GM19043 (cell line): Measurements from ENCODE around the gene NR3C2.

Source experiments
- ATAC-seq: cut with Tn5 transposase; IDR thresholded peaks from one replicate; pipeline ENCODE4 v1.9.1; 2021; ENCODE audit warnings: low read depth; ENCODE audit not compliant: unreplicated experiment

Gene NR3C2

DNA sequence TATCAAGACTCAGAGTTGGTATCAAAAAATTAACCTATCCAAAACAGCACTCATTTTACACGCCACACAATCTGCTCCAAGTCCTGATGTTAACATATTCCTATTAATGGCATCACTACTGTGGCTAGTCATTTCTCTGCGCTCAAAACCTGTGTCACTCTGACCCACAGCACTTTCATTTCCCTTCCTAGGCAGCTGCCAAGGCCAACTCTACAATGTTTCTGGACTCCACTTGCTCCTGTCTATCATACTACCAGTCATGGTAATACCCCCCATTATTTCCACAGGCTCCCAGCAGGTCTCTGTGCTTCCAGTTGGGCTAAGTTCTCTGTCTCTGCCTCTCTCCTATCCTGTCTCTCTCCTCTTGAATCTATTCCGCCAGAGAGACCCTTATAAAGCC, 323.6 kb downstream of the NR3C2 start:
- no peak for ATAC-seq

DNA sequence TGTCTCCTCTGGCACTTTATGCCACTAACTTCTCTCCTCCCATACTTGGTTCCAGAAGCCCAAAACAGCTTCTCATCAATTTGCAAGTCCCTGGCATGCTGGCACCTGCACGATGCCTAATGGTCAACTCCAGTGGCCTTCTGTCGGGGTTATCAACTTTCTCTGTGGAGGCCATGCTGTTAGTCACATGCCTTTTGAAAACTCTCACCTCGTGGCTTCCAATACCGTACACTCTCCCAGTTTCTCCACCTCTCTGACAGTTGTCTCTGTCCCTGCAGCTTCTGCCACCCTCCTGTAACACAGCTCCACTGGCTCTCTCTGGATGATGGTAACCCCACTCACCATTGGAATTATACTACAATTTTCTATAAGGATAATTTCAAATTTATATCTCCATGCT, 324.0 kb downstream of the NR3C2 start:
- no peak for ATAC-seq

GRCh38 chr4:148116969-148117368, 325.2 kb downstream of the NR3C2 start:
- ATAC-seq = no peak

GRCh38 chr4:148116264-148116663, 325.9 kb downstream of the NR3C2 start:
- no peak for ATAC-seq

- no peak for ATAC-seq
Measured at GRCh38 chr4:148114436-148114835, 327.8 kb downstream of the NR3C2 start.

DNA sequence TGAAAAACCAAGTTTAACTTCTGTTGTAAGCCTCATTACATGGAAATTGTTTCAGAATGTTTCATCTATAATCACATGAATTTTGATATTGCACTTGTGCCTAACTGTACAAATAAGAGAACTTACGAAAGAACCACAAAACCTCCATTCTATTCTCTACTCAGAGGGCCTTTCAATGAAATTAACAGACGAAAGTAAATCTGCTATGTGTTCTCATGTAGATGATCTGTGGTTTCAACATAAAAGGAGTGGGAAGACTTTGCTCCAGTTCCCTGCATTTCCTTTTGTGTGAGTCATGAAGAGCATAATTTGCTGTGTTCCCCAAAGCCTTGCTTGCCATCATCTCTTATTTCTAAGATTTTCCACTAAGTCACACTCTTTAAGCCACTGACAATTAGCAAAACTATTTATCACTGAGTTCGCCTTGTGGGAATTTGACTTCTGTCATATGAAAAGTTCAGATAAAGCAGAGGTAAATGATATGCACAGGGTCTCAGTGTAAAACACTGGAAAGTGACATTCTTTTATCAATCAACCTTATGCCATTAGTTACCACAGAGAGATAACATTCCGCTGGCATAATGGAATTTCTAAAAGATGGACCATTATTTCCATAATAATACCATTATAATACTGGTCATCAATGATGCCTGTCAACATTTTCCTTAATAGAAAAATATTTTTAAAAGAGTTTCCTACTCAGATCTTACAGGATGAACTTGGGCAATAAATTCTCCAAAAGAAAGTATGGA, 329.8 kb downstream of the NR3C2 start:
- ATAC-seq = no peak

DNA sequence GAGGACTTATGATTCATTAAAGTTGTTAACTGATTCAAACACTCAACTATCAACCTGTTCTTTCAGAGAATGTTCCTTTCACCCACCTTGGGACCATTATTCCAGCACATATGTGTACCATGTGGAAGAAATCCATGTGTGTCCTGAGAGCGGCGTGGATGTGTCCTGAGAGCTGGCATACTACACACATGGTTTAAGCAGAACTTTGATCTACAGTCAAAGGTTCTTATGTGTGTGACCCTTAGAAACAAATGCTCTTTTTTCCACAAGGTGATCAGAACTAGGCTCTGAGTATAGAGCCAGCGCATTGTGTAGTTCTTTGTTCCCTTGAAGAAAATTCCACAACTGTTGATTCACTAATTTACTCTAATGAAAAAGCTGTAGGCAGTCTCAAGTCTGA, 332.0 kb downstream of the NR3C2 start:
- ATAC-seq = no peak

- no peak for ATAC-seq
Measured at GRCh38 chr4:148109216-148109615, 333.0 kb downstream of the NR3C2 start.

DNA sequence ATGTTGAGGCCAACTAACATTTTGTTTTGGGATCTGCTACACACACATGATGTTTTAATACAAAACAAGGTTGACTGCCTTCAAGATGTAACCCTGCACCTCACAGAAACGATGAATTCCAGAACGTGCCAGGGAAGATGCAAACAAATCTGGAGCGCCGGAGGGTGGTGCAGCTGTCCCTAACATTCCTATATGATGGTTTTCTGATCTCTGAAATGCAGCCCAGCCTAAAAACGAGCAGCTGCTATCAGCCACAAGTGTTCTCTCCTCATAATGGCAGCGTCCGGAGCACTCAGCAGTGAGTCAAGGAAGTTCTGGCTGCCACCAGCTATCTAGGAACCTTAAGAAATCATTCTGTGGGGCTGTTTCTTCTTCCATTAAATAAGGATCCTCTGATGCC, 333.4 kb downstream of the NR3C2 start:
- ATAC-seq = no peak

DNA sequence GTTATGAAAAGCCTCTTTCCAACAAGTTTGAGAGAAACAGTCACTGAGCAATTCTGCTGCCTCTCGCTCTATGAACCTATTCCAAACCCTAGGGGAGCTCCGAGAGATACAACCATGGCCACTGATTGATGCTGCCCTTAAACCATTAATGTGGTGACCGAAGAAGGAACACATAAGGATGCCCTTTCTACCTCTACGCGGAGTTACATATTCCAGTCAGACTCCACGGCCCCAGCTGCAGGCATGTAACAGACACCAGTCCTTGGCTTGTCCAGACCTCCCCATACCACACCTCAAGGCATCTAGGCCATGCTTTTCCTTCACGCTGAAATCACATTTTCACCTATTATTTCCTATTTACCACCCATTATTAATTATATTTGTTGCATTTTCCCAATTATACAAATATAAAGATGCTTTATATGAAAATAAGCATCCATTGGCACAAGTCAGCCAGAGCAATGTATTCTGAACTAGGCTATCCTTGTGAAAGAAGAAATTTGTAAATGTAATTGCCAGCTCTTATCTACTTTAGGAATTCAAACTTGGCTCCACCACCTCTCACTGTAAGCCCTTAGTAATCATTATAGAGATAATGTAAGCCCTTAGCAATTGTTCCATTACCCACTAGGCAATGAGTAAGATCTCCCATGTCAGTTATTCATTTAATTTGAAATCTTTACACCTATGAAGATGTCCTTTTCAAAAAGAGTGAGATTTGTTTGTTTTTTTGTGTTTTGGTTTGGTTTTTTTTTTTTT, 338.4 kb downstream of the NR3C2 start:
- no peak for ATAC-seq

- ATAC-seq = no peak
Measured at GRCh38 chr4:148101790-148102189, 340.4 kb downstream of the NR3C2 start.

DNA sequence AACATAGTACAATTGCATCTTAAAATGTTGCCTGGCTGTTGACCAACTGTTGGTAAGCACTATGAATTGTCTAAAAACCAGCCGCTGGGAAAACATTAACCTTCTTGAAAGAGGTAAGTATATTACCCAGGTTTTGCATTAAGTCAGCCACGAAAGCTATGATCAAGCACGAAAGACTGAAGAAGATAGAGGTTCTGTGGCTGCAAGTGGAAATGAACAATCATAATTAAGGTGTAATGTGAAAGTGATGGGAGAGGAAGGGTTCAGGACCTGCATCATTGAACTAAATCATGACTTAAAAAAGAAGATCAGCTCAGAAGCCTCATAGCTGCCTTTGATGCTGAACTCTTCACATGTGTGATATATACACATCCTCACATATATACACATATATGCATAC, 341.0 kb downstream of the NR3C2 start:
- no peak for ATAC-seq

DNA sequence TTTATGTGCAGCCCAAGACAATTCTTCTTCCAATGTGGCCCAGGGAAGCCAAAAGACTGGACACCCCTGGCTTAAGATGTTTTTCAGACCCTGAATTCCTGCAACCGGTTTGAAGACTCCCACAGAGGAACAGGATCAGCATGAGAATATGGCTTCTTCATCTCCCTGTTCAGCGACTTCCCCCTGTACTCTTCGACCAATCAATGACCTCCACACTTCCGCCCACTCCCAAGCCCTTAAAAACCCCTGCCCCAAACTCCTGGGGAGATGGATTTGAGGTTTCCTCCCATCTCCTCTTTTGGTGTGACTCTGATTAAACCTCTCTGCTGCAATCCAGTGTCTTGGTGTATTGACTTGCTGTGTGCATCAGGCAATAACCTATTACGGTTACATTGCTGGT, 344.4 kb downstream of the NR3C2 start:
- no peak for ATAC-seq

DNA sequence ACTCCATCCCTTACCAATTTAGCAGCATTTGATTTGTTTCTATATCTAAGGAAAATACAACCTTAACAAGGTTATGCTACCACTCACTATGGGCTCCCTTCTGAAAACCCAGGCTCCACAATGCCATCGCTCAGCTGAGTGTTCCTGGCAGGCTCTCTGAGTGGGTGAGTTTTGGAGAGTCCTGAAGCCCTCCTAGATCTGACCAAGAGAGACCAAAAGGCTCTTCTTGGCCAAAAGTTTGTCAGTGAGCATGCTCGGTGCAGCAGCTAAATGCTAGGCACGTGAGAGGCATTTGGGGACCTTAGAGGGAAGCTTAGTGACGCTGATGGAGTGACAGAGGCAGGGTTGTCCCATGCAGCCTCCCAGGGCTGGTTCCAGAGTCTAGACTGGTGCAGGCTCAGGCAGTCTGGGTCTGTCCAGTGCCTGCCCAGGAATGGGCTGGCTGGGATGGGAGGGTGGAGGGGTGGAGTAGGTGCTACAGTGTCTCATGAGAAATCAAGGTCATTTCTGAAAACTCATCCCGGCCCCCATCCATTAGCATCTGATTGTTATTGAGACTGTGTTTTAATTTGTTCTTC, 346.8 kb downstream of the NR3C2 start:
- ATAC-seq = no peak

DNA sequence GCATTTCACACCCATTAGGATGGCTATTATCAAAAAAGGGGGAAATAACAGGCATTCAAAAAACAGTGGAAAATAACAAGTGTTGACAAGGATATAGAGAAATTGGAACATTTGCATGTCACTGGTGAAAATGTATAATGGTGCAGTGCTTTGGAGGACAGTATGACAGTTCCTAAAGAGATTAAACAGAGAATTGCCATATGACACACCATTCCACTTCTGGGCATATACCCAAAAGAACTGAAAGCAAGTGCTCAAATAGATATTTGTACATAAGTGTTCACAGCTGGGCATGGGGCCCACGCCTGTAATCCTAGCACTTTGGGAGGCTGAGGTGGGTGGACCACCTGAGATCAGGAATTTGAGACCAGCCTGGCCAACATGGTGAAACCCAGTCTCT, 348.1 kb downstream of the NR3C2 start:
- ATAC-seq = no peak

- no peak for ATAC-seq
Measured at GRCh38 chr4:148093065-148093464, 349.1 kb downstream of the NR3C2 start.

DNA sequence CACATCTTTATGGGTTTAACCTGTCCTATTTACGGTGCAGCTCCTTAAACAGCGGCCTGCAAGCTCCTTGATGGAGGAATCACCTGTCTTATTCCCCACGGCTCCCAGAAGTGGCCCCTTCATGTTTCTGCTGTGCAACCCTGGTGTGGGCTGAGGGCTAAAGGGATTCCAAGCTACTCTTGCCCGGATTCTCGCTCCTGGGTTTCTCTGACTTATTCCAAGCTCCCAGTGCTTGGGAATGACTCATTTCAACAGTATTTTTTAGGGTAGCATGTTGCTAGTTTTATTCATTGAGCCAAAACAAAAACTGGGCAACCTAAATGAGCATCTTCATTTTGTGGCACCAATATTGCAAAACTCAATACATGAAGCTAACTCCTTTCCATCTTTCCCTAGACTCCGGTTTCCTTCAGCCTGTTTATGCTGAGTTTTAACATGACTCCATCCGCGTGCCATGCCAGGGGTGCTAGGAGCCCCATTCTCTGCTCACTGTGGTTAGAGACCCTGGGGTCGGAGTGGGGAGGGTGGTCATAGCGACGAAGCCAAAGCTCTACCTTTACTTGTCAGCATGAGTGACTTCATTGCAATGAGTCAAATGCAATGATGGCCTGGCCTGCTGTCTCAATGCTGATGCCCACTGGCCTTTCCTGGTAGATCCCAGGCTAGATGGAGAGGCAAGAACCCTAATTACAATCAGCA, 349.7 kb downstream of the NR3C2 start:
- no peak for ATAC-seq

DNA sequence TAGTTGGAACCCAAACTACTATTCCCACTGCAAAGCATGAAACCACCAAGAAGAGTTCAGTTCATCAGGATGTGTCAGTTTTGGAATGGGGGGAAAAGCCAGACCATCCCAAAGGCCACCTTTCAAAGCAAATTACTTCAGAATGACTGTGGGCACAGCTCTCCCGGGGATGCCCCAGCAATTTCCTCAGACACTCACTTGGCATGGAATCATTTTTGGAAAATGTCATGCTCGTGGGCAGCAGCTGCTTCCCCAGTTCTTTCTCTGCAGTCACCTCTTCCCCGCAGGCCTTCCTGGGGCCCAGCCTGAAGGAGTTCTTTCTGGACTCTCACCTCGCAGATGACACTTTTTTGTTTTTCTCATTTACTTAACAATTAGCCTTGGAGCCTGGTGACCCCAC, 350.3 kb downstream of the NR3C2 start:
- no peak for ATAC-seq

DNA sequence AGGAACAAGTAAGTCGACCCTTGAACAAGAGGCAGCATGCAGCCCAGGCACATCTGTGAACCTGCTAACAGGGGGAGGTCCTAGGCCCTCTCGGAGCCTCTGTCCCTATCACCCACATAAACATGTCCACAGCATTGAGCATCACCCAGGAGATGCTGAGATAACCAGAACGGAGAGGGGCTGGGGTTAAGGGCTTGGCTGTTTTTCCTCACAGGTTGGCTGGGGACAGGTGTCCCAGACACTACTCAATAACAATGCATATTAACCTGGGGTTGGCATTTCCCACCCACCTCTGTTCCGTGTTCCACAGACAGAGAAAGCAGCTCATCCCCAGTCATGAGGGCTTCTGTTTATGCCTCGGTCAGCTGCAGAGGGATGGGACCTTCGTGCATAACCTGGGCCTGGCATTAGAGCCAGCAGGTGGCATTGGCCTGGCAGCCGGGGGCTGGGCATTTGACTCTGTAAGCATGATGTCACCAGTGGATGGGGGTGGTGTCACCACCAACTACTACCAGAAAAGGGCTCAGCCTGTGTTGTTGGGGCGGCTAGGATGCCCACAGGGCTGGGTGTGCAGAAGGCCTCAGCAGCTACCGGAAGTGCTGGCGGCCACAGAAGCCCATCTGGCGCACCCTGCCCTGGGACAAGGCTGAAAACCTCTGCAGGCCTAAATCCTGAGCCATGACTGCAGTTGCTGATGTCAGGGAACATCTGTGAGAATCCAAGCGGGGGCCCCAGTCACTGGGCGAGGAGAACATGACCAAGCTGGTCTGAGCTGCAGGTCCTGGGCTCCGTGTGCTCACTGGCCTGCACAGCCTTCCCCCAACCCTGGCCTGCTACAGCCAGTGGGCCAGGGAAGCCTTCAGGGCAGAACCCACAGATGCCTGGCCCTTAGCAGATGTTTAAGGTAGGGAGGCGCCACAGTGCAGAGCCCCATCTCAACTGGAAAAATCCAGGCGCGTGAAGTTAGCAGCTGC, 351.4 kb downstream of the NR3C2 start:
- no peak for ATAC-seq

- no peak for ATAC-seq
Measured at GRCh38 chr4:148090029-148090428, 352.2 kb downstream of the NR3C2 start.
